ENCODE results near the gene ARRB2. TPM values are rescaled to one million over a fixed set of nuclear protein-coding genes. Genes with fewer than 3 reads are reported as not detected.

ARRB2 gene
- total and polyA plus RNA-seq, 2 of the 13 experiments (the other 11 are each of a cell fraction or from before 2014, with no cell fraction given) = 21.5 to 49.2 TPM

GRCh38 chr17:4743216-4743615, 32.8 kb downstream of the ARRB2 start:
- no peak for FAIRE-seq
- no TSS peak for BruUV-seq (replicated peaks)
- CTCF ChIA-PET (ENCODE audit: low intra/inter-chr PET ratio, low total read pairs) = no interaction called here

More at GRCh38 chr17:4743216-4743615, 32.8 kb downstream of the ARRB2 start:
- ATAC-seq = no peak
- H3K27me3 ChIP-seq (ENCODE audit: control insufficient read depth in 1 of 2, insufficient read depth in 2 of 2, low read length in 2 of 2) = peaks cover 2 to 24% of the 10 kb centered on the region in 2 experiments; a peak in 3 of 5 replicates
- peaks cover 71% of the 10 kb centered on the region for H3K4me1 ChIP-seq (ENCODE audit: insufficient read depth, low read length)
- H4K20me1 ChIP-seq (ENCODE audit: insufficient read depth, low read length) = no peaks in the 10 kb centered on the region
- no peak overlapping the region for H3K4me2 ChIP-seq (ENCODE audit: low read depth, low read length)
- H3K4me3 ChIP-seq (replicated peaks in 1 of 3; ENCODE audit: insufficient read depth in 1 of 3, low read depth in 2 of 3, low read length in 3 of 3) = no peak overlapping the region
- intact Hi-C loops (cut with micrococcal nuclease; ENCODE audit: unreplicated experiment) (no loop called here), in situ Hi-C loops (cut with HindIII; ENCODE audit: extremely low pct_ligation_motif_present, low pct_unique_long_range_greater_than_20kb) (no loop called here)
- no peak for DNase-seq (ENCODE audit: low spot score)
- H3K9me3 ChIP-seq (ENCODE audit: low read length) = no peaks in the 10 kb centered on the region
- H3K36me3 ChIP-seq (replicated peaks in 1 of 2; ENCODE audit: control insufficient read depth in 1 of 2, insufficient read depth in 2 of 2, low read length in 2 of 2) = no peaks in the 10 kb centered on the region
- H2AFZ ChIP-seq (ENCODE audit: low read length) = no peak overlapping the region
- no peak overlapping the region for H3K9ac ChIP-seq (ENCODE audit: insufficient read depth, low read depth, low read length)
- H3K79me2 ChIP-seq (ENCODE audit: insufficient read depth, low read length) = no peaks in the 10 kb centered on the region
- no peak overlapping the region for H3K27ac ChIP-seq (ENCODE audit: extremely low read length, insufficient read depth, low read length)
- POLR2A ChIA-PET = interaction anchor here (2.2 to 3.8 kb wide), 2 partner anchors 35 to 45 kb away, joined by 9 to 14 read pairs; partner anchors contain the start of gene GLTPD2
- TF ChIP-seq TBL1XR1 (IDR thresholded peaks at IDR 0.05; ENCODE audit: borderline replicate concordance, low read length, partially characterized antibody) = no peak
- TF ChIP-seq, protein P1, sequence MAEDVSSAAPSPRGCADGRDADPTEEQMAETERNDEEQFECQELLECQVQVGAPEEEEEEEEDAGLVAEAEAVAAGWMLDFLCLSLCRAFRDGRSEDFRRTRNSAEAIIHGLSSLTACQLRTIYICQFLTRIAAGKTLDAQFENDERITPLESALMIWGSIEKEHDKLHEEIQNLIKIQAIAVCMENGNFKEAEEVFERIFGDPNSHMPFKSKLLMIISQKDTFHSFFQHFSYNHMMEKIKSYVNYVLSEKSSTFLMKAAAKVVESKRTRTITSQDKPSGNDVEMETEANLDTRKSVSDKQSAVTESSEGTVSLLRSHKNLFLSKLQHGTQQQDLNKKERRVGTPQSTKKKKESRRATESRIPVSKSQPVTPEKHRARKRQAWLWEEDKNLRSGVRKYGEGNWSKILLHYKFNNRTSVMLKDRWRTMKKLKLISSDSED (CRISPR knock-in tag; IDR thresholded peaks at IDR 0.05) = no peak
- no peak for TF ChIP-seq ZNF333 (CRISPR knock-in tag; IDR thresholded peaks at IDR 0.05; ENCODE audit: borderline replicate concordance)
- TF ChIP-seq ZNF597 (CRISPR knock-in tag; IDR thresholded peaks at IDR 0.05) = no peak
- TF ChIP-seq, protein P2, sequence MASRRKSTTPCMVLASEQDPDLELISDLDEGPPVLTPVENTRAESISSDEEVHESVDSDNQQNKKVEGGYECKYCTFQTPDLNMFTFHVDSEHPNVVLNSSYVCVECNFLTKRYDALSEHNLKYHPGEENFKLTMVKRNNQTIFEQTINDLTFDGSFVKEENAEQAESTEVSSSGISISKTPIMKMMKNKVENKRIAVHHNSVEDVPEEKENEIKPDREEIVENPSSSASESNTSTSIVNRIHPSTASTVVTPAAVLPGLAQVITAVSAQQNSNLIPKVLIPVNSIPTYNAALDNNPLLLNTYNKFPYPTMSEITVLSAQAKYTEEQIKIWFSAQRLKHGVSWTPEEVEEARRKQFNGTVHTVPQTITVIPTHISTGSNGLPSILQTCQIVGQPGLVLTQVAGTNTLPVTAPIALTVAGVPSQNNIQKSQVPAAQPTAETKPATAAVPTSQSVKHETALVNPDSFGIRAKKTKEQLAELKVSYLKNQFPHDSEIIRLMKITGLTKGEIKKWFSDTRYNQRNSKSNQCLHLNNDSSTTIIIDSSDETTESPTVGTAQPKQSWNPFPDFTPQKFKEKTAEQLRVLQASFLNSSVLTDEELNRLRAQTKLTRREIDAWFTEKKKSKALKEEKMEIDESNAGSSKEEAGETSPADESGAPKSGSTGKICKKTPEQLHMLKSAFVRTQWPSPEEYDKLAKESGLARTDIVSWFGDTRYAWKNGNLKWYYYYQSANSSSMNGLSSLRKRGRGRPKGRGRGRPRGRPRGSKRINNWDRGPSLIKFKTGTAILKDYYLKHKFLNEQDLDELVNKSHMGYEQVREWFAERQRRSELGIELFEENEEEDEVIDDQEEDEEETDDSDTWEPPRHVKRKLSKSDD (CRISPR knock-in tag; IDR thresholded peaks at IDR 0.05; ENCODE audit: low read depth) = no peak
- TF ChIP-seq HIC2 (CRISPR knock-in tag; IDR thresholded peaks at IDR 0.05; ENCODE audit: low read depth) = no peak
- no peak for TF ChIP-seq PRMT3 (CRISPR knock-in tag; IDR thresholded peaks at IDR 0.05; ENCODE audit: borderline replicate concordance, low read depth)
- no peak for TF ChIP-seq CAMTA2 (CRISPR knock-in tag; IDR thresholded peaks at IDR 0.05; ENCODE audit: borderline replicate concordance)
- no peak for TF ChIP-seq CEBPB (IDR thresholded peaks at IDR 0.05; ENCODE audit: borderline replicate concordance, low read depth, low read length)
- no peak for TF ChIP-seq ZSCAN21 (CRISPR knock-in tag; IDR thresholded peaks at IDR 0.05; ENCODE audit: borderline replicate concordance)
- no peak for TF ChIP-seq ZNF430 (CRISPR knock-in tag; IDR thresholded peaks at IDR 0.05)
- 80% methylated on average over 8 of the region's 8 CpGs for WGBS (ENCODE audit: low lambda C conversion rate)

Measured in HepG2 (cell line).